ENCODE results near the gene TELO2.

DNA sequence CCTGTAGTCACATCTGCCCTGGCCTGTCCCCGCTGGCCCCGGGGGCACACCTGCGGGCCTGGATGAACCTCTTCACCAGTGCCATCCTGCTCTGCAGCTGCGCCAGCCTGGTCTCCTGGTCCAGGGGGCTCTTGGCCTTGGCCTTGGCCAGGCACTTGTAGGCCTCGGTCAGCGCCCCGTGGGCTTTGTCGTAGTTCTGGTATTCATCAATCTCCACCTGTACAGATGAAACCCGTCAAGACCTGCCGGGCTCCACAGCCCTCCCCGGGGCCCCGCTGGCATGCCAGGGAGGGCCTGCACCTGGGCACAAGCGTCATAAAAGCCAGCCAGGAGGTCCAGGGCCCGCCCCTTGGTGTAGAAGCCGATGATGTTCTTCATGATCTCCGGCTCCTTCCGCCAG is 26.7 kb downstream of the TELO2 start:
- TF ChIP-seq, protein P1, sequence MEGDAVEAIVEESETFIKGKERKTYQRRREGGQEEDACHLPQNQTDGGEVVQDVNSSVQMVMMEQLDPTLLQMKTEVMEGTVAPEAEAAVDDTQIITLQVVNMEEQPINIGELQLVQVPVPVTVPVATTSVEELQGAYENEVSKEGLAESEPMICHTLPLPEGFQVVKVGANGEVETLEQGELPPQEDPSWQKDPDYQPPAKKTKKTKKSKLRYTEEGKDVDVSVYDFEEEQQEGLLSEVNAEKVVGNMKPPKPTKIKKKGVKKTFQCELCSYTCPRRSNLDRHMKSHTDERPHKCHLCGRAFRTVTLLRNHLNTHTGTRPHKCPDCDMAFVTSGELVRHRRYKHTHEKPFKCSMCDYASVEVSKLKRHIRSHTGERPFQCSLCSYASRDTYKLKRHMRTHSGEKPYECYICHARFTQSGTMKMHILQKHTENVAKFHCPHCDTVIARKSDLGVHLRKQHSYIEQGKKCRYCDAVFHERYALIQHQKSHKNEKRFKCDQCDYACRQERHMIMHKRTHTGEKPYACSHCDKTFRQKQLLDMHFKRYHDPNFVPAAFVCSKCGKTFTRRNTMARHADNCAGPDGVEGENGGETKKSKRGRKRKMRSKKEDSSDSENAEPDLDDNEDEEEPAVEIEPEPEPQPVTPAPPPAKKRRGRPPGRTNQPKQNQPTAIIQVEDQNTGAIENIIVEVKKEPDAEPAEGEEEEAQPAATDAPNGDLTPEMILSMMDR (IDR thresholded peaks at IDR 0.05) = no peak
- no peak for TF ChIP-seq POLR2A (IDR thresholded peaks at IDR 0.05)
